Measurements from ENCODE around the gene OPHN1.

GRCh38 chrX:68411729-68412128 lies 21.6 kb downstream of the OPHN1 start:
- TF ChIP-seq CTCF (conservative IDR thresholded peaks at IDR 0.05 in 1 of 2, IDR thresholded peaks at IDR 0.05 in 1 of 2; ENCODE audit: low read depth in 1 of 2, low read length in 2 of 2) (no peak), EZH2 (IDR thresholded peaks at IDR 0.05; ENCODE audit: low read length, missing control alignments) (no peak)

Measured in fibroblast of lung (primary cell).